Suprapubic skin (tissue), 4 donors: ENCODE results near the gene APEH.

Experiments used
- CTCF ChIP-seq, 2 donors: fragments of 200-600 bp in 1 of 2; fragments of 450-650 bp in 1 of 2; sonication (generic) in 1 of 2; IDR thresholded peaks; one replicate each; pipeline ENCODE4 v1.5.1; 2016 to 2019; ENCODE audit warnings: antibody characterized with exemption in 2 of 2, mild to moderate bottlenecking in 1 of 2, moderate library complexity in 1 of 2
- EP300 ChIP-seq: sonication (generic); formaldehyde crosslinking; IDR thresholded peaks from one replicate; pipeline ENCODE4 v1.6.1; 2017; ENCODE audit warnings: antibody characterized with exemption
- POLR2A ChIP-seq, 2 donors: fragments of 450-650 bp; IDR thresholded peaks; one replicate each; pipeline ENCODE4 v1.6.1; 2017; ENCODE audit warnings: antibody characterized with exemption in 2 of 2, mild to moderate bottlenecking in 2 of 2, moderate library complexity in 2 of 2
- POLR2AphosphoS5 ChIP-seq, 3 donors: sonication (generic); formaldehyde crosslinking; IDR thresholded peaks; one replicate each; pipeline ENCODE4 v1.6.1; 2017; ENCODE audit warnings: antibody characterized with exemption in 3 of 3

DNA sequence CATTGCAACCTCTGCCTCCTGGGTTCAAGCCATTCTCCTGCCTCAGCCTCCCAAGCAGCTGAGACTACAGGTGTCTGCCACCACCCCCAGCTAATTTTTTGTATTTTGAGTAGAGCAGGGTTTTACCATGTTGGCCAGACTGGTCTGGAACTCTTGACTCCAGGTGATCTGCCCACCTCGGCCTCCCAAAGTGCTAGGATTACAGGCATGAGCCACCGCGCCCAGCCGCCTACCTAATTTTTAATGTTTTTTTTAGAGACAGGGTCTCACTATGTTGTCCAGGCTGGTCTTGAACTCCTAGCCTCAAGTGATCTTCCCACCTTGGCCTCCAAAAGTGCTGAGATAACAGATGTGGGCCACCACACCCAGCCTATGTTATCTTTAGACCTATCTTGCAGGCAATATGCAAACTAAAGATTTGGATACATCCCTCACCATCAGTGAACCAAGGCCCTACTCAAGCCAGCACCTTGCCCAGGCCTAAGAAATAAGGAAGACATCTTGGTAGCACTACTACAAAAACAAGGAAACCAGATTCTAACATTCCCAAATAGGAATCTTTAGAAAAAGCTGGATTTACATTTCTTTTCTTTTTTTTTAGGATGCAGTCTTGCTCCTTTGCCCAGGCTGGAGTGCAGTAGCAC, 55.9 kb downstream of the APEH start:
- TF ChIP-seq CTCF (IDR thresholded peaks at IDR 0.05) (no peak), EP300 (no peak), POLR2AphosphoS5 (IDR thresholded peaks at IDR 0.05) (no peak), POLR2A (IDR thresholded peaks at IDR 0.05) (no peak)
